GM23338 (cell line): ENCODE data around the gene EXOC2. TPM values are rescaled to one million over a fixed set of nuclear protein-coding genes. Genes with fewer than 3 reads are reported as not detected.

Experiments used
- ATAC-seq: fragments of 200-7000 bp; cut with Tn5 transposase; 3 replicates; pipeline ENCODE4 v1.9.1; 2020
- DNase-seq: peaks from one replicate; pipeline ENCODE4 v3.0.0-alpha.2; 2015; ENCODE audit warnings: low spot score
- H2AFZ ChIP-seq: fragments of 200-600 bp; sonication (generic); 2 replicates; pipeline ENCODE4 v1.8.0; 2016; ENCODE audit warnings: antibody characterized with exemption, mild to moderate bottlenecking, moderate library complexity
- H3F3A ChIP-seq: fragments of 200-600 bp; sonication (generic); replicated peaks from 2 replicates; pipeline ENCODE4 v1.8.0; 2017; ENCODE audit warnings: antibody characterized with exemption, mixed run types, low read depth
- H3K27ac ChIP-seq: fragments of 200-600 bp; sonication (generic); 2 replicates; pipeline ENCODE4 v1.6.1; 2016; ENCODE audit warnings: low read depth
- H3K27me3 ChIP-seq: fragments of 200-600 bp; sonication (generic); 2 replicates; pipeline ENCODE4 v1.8.0; 2016; ENCODE audit warnings: mild to moderate bottlenecking, mixed run types, moderate library complexity; ENCODE audit not compliant: insufficient read depth
- H3K36me3 ChIP-seq: fragments of 200-600 bp; sonication (generic); 2 replicates; pipeline ENCODE4 v1.8.0; 2016; ENCODE audit warnings: mild to moderate bottlenecking; ENCODE audit not compliant: insufficient read depth
- H3K4me1 ChIP-seq: fragments of 200-600 bp; sonication (generic); 2 replicates; pipeline ENCODE4 v1.8.0; 2016; ENCODE audit warnings: mild to moderate bottlenecking, moderate library complexity; ENCODE audit not compliant: insufficient read depth
- H3K4me2 ChIP-seq: fragments of 200-600 bp; sonication (generic); 2 replicates; pipeline ENCODE4 v1.7.1; 2017; ENCODE audit warnings: mixed run types
- H3K4me3 ChIP-seq: fragments of 200-600 bp; sonication (generic); 2 replicates; pipeline ENCODE4 v1.6.1; 2016; ENCODE audit warnings: mixed run types
- H3K79me2 ChIP-seq: fragments of 200-600 bp; sonication (generic); replicated peaks from 2 replicates; pipeline ENCODE4 v1.8.0; 2017; ENCODE audit warnings: mild to moderate bottlenecking; ENCODE audit not compliant: insufficient read depth
- H3K9me2 ChIP-seq: fragments of 200-600 bp; sonication (generic); 2 replicates; pipeline ENCODE4 v1.8.0; 2017; ENCODE audit not compliant: insufficient read depth
- H4K20me1 ChIP-seq: fragments of 200-600 bp; sonication (generic); replicated peaks from 2 replicates; pipeline ENCODE4 v1.8.0; 2017; ENCODE audit warnings: mild to moderate bottlenecking; ENCODE audit not compliant: insufficient read depth
- H3K27ac Mint-ChIP-seq: 2 replicates; pipeline ENCODE4 v1.8.0; 2020; ENCODE audit warnings: inconsistent platforms, mild to moderate bottlenecking, moderate library complexity, mixed read lengths
- H3K27me3 Mint-ChIP-seq: 3 replicates; pipeline ENCODE4 v1.8.0; 2022; ENCODE audit warnings: low read depth, mild to moderate bottlenecking, moderate library complexity, mixed read lengths, inconsistent platforms; ENCODE audit not compliant: insufficient read depth, poor library complexity
- H3K36me3 Mint-ChIP-seq: 3 replicates; pipeline ENCODE4 v1.8.0; 2021; ENCODE audit warnings: low read depth, mild to moderate bottlenecking, inconsistent platforms, moderate library complexity, mixed read lengths
- H3K4me1 Mint-ChIP-seq: 3 replicates; pipeline ENCODE4 v1.8.0; 2020; ENCODE audit warnings: mild to moderate bottlenecking, inconsistent platforms, mixed read lengths
- H3K4me3 Mint-ChIP-seq: 3 replicates; pipeline ENCODE4 v1.8.0; 2021; ENCODE audit warnings: moderate library complexity, mild to moderate bottlenecking, inconsistent platforms, mixed read lengths
- H3K9me3 Mint-ChIP-seq: 3 replicates; pipeline ENCODE4 v1.8.0; 2020; ENCODE audit warnings: moderate library complexity, mild to moderate bottlenecking, inconsistent platforms, mixed read lengths
- CREB1 ChIP-seq: fragments of 250-450 bp; sonication (Bioruptor Pico); IDR thresholded peaks from 2 replicates; pipeline ENCODE4 v1.5.0; 2020; ENCODE audit warnings: low read depth, mild to moderate bottlenecking, moderate library complexity
- EZH2 ChIP-seq: fragments of 200-600 bp; sonication (generic); IDR thresholded peaks from one replicate; pipeline ENCODE4 v1.8.0; 2017; ENCODE audit warnings: antibody characterized with exemption, mild to moderate bottlenecking, low read depth; ENCODE audit not compliant: unreplicated experiment
- EZH2phosphoT487 ChIP-seq: fragments of 200-600 bp; sonication (generic); IDR thresholded peaks from one replicate; pipeline ENCODE4 v1.8.1; 2018; ENCODE audit warnings: antibody characterized with exemption; ENCODE audit not compliant: unreplicated experiment
- JUNB ChIP-seq: IDR thresholded peaks from one replicate; pipeline ENCODE4 v1.6.1; 2016; ENCODE audit warnings: antibody characterized with exemption; ENCODE audit not compliant: unreplicated experiment
- NANOG ChIP-seq: IDR thresholded peaks from 2 replicates; pipeline ENCODE4 v1.6.1; 2016; ENCODE audit warnings: antibody characterized with exemption, borderline replicate concordance
- POLR2AphosphoS5 ChIP-seq: IDR thresholded peaks from 2 replicates; pipeline ENCODE4 v1.6.1; 2016; ENCODE audit warnings: antibody characterized with exemption, low read depth
- STAT1 ChIP-seq: IDR thresholded peaks from one replicate; pipeline ENCODE4 v1.6.1; 2016; ENCODE audit warnings: antibody characterized with exemption; ENCODE audit not compliant: unreplicated experiment
- ZNF114 ChIP-seq: fragments of 250-450 bp; sonication (Bioruptor Pico); IDR thresholded peaks from 2 replicates; pipeline ENCODE4 v1.5.0; 2020; ENCODE audit warnings: mild to moderate bottlenecking, moderate library complexity
- ZNF331 ChIP-seq: fragments of 250-450 bp; sonication (Bioruptor Pico); IDR thresholded peaks from 2 replicates; pipeline ENCODE4 v1.5.0; 2020; ENCODE audit warnings: low read depth, mild to moderate bottlenecking, moderate library complexity
- polyA plus RNA-seq: library from polyadenylated mRNA; unstranded; fragments of >200 nt; fragmentation: Nextera tagmentation; extraction: Ambion mirVana; gene quantifications from 2 replicates; pipeline ENCODE4 v1.2.1, GENCODE V29; 2016
- total RNA-seq: library from RNA; depleted of rRNA; stranded (reverse); fragments of >200 nt; shearing (Covaris generic); gene quantifications from 2 replicates; pipeline ENCODE4 v1.2.3, GENCODE V29; 2014
- TF ChIP-seq, protein P1 (sequence below), 2 experiments: fragments of 200-600 bp in 1 of 2; sonication (generic) in 1 of 2; conservative IDR thresholded peaks; 2 replicates each; pipeline versions ENCODE4 v1.5.1 to v1.6.1; 2016 to 2017; ENCODE audit warnings: antibody characterized with exemption in 2 of 2, low read depth in 2 of 2, mild to moderate bottlenecking in 2 of 2, moderate library complexity in 1 of 2
- TF ChIP-seq, protein P2 (sequence below): IDR thresholded peaks from one replicate; pipeline ENCODE4 v1.6.1; 2018; ENCODE audit warnings: antibody characterized with exemption; ENCODE audit not compliant: unreplicated experiment
- TF ChIP-seq, protein P3 (sequence below): fragments of 250-450 bp; sonication (Bioruptor Pico); IDR thresholded peaks from 2 replicates; pipeline ENCODE4 v1.5.0; 2020; ENCODE audit warnings: mild to moderate bottlenecking, moderate library complexity
- TF ChIP-seq, protein P4 (sequence below): IDR thresholded peaks from 2 replicates; pipeline ENCODE4 v1.6.1; 2016; ENCODE audit warnings: antibody characterized with exemption

Gene EXOC2
- total and polyA plus RNA-seq, 2 experiments from 2014 or later: 28.7 to 93.6 TPM

DNA sequence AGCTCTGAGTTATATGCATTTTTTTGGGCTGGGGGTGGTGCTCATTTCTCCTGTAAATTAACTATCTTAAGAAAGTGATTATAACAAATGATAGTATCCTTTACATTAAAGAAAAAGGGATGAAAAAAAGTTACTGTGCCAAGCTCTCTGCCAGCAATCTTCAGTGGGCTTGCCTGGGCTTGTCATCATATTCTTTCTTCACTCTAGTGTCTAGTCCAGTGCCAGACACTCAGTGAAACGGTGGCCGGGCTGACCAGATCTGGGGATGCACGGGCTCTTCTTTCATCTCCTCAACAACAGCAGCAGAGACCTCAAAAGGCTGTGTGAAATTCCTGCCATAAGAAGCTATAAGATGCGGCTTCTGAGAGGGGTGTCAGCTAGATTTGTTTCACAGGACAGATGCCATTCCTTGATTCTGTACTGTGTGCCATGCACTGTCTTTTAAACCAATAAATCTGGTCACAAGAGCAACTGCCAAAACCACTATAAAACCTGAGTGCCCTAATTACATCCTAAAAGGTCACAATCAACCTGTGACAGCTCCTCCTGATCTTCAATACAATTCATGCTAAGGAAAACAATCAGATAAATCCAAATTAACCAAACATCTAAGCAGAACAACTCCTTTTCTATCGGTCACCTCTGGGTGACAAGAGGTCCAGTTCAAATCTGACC is 12.1 kb downstream of the EXOC2 start:
- Mint-ChIP-seq H3K27me3 (peaks cover 10% of the 10 kb centered on the region), H3K4me1 (peaks cover 68% of the 10 kb centered on the region), H3K27ac (peak overlapping the region; percentile 88), H3K9me3 (peaks cover 5% of the 10 kb centered on the region; the same call in 2 of the 3 replicates), H3K4me3 (peak overlapping the region; percentile 24; the same call in 2 of the 3 replicates), H3K36me3 (peaks cover 16% of the 10 kb centered on the region)
- Histone ChIP-seq H3K4me3 (peak overlapping the region; percentile 23), H3K36me3 (no peaks in the 10 kb centered on the region), H3F3A (peaks cover 4% of the 10 kb centered on the region; the same call in 1 of the 2 replicates), H4K20me1 (no peaks in the 10 kb centered on the region), H3K4me2 (peak overlapping the region; percentile 75), H3K27ac (peak overlapping the region; percentile 96), H3K4me1 (peaks cover 74% of the 10 kb centered on the region), H3K27me3 (no peaks in the 10 kb centered on the region), H2AFZ (no peak overlapping the region), H3K79me2 (peaks cover 82% of the 10 kb centered on the region), H3K9me2 (no peaks in the 10 kb centered on the region)
- ATAC-seq (peak; percentile 5), DNase-seq (no peak)
- no peak for TF ChIP-seq JUNB
- TF ChIP-seq, protein P1, sequence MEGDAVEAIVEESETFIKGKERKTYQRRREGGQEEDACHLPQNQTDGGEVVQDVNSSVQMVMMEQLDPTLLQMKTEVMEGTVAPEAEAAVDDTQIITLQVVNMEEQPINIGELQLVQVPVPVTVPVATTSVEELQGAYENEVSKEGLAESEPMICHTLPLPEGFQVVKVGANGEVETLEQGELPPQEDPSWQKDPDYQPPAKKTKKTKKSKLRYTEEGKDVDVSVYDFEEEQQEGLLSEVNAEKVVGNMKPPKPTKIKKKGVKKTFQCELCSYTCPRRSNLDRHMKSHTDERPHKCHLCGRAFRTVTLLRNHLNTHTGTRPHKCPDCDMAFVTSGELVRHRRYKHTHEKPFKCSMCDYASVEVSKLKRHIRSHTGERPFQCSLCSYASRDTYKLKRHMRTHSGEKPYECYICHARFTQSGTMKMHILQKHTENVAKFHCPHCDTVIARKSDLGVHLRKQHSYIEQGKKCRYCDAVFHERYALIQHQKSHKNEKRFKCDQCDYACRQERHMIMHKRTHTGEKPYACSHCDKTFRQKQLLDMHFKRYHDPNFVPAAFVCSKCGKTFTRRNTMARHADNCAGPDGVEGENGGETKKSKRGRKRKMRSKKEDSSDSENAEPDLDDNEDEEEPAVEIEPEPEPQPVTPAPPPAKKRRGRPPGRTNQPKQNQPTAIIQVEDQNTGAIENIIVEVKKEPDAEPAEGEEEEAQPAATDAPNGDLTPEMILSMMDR (conservative IDR thresholded peaks at IDR 0.05; ENCODE audit: low read depth in 2 of 2): no peak
- TF ChIP-seq EZH2: no peak
- no peak for TF ChIP-seq CREB1 (CRISPR knock-in tag)
- TF ChIP-seq, protein P2, sequence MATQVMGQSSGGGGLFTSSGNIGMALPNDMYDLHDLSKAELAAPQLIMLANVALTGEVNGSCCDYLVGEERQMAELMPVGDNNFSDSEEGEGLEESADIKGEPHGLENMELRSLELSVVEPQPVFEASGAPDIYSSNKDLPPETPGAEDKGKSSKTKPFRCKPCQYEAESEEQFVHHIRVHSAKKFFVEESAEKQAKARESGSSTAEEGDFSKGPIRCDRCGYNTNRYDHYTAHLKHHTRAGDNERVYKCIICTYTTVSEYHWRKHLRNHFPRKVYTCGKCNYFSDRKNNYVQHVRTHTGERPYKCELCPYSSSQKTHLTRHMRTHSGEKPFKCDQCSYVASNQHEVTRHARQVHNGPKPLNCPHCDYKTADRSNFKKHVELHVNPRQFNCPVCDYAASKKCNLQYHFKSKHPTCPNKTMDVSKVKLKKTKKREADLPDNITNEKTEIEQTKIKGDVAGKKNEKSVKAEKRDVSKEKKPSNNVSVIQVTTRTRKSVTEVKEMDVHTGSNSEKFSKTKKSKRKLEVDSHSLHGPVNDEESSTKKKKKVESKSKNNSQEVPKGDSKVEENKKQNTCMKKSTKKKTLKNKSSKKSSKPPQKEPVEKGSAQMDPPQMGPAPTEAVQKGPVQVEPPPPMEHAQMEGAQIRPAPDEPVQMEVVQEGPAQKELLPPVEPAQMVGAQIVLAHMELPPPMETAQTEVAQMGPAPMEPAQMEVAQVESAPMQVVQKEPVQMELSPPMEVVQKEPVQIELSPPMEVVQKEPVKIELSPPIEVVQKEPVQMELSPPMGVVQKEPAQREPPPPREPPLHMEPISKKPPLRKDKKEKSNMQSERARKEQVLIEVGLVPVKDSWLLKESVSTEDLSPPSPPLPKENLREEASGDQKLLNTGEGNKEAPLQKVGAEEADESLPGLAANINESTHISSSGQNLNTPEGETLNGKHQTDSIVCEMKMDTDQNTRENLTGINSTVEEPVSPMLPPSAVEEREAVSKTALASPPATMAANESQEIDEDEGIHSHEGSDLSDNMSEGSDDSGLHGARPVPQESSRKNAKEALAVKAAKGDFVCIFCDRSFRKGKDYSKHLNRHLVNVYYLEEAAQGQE: no peak
- TF ChIP-seq, protein P3, sequence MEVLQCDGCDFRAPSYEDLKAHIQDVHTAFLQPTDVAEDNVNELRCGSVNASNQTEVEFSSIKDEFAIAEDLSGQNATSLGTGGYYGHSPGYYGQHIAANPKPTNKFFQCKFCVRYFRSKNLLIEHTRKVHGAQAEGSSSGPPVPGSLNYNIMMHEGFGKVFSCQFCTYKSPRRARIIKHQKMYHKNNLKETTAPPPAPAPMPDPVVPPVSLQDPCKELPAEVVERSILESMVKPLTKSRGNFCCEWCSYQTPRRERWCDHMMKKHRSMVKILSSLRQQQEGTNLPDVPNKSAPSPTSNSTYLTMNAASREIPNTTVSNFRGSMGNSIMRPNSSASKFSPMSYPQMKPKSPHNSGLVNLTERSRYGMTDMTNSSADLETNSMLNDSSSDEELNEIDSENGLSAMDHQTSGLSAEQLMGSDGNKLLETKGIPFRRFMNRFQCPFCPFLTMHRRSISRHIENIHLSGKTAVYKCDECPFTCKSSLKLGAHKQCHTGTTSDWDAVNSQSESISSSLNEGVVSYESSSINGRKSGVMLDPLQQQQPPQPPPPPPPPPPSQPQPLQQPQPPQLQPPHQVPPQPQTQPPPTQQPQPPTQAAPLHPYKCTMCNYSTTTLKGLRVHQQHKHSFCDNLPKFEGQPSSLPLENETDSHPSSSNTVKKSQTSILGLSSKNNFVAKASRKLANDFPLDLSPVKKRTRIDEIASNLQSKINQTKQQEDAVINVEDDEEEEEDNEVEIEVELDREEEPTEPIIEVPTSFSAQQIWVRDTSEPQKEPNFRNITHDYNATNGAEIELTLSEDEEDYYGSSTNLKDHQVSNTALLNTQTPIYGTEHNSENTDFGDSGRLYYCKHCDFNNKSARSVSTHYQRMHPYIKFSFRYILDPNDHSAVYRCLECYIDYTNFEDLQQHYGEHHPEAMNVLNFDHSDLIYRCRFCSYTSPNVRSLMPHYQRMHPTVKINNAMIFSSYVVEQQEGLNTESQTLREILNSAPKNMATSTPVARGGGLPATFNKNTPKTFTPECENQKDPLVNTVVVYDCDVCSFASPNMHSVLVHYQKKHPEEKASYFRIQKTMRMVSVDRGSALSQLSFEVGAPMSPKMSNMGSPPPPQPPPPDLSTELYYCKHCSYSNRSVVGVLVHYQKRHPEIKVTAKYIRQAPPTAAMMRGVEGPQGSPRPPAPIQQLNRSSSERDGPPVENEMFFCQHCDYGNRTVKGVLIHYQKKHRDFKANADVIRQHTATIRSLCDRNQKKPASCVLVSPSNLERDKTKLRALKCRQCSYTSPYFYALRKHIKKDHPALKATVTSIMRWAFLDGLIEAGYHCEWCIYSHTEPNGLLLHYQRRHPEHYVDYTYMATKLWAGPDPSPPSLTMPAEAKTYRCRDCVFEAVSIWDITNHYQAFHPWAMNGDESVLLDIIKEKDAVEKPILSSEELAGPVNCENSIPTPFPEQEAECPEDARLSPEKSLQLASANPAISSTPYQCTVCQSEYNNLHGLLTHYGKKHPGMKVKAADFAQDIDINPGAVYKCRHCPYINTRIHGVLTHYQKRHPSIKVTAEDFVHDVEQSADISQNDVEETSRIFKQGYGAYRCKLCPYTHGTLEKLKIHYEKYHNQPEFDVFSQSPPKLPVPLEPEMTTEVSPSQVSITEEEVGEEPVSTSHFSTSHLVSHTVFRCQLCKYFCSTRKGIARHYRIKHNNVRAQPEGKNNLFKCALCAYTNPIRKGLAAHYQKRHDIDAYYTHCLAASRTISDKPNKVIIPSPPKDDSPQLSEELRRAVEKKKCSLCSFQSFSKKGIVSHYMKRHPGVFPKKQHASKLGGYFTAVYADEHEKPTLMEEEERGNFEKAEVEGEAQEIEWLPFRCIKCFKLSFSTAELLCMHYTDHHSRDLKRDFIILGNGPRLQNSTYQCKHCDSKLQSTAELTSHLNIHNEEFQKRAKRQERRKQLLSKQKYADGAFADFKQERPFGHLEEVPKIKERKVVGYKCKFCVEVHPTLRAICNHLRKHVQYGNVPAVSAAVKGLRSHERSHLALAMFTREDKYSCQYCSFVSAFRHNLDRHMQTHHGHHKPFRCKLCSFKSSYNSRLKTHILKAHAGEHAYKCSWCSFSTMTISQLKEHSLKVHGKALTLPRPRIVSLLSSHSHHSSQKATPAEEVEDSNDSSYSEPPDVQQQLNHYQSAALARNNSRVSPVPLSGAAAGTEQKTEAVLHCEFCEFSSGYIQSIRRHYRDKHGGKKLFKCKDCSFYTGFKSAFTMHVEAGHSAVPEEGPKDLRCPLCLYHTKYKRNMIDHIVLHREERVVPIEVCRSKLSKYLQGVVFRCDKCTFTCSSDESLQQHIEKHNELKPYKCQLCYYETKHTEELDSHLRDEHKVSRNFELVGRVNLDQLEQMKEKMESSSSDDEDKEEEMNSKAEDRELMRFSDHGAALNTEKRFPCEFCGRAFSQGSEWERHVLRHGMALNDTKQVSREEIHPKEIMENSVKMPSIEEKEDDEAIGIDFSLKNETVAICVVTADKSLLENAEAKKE: no peak
- no peak for TF ChIP-seq ZNF114 (CRISPR knock-in tag)
- no peak for TF ChIP-seq EZH2phosphoT487
- no peak for TF ChIP-seq ZNF331
- TF ChIP-seq POLR2AphosphoS5: no peak
- TF ChIP-seq, protein P4, sequence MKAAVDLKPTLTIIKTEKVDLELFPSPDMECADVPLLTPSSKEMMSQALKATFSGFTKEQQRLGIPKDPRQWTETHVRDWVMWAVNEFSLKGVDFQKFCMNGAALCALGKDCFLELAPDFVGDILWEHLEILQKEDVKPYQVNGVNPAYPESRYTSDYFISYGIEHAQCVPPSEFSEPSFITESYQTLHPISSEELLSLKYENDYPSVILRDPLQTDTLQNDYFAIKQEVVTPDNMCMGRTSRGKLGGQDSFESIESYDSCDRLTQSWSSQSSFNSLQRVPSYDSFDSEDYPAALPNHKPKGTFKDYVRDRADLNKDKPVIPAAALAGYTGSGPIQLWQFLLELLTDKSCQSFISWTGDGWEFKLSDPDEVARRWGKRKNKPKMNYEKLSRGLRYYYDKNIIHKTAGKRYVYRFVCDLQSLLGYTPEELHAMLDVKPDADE: no peak
- TF ChIP-seq STAT1: no peak
- no peak for TF ChIP-seq NANOG
